ENCODE data around the gene DDX31.

DDX31 gene

GRCh38 chr9:132674485-132674884, 4.7 kb upstream of the DDX31 start:
- in situ Hi-C loops (cut with MboI; ENCODE audit: low sequenced_read_pairs), result no loop called here

DNA sequence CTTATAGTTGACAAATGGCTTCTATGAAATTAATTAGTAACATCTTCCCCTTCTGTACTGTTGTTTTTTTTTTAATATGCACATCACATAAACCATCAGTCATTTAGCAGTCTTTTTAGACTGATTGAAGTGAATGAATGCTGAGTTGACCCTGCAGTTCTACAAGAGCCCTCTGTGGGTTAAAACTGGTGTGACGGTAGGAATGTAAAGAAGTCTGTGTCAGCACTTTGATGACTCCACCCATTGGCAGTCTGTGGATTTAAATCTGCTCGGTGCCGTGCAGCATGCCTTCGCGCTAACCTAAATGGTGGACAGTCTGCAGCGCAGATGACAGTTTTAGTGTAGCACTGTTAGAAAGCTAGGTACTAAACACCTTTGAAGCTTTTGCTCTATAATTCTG, 3.6 kb upstream of the DDX31 start:
- in situ Hi-C loops (cut with MboI; ENCODE audit: low sequenced_read_pairs), result no loop called here

GRCh38 chr9:132672413-132672690, 2.6 kb upstream of the DDX31 start:
- in situ Hi-C loops (cut with MboI; ENCODE audit: low sequenced_read_pairs), result no loop called here

DNA sequence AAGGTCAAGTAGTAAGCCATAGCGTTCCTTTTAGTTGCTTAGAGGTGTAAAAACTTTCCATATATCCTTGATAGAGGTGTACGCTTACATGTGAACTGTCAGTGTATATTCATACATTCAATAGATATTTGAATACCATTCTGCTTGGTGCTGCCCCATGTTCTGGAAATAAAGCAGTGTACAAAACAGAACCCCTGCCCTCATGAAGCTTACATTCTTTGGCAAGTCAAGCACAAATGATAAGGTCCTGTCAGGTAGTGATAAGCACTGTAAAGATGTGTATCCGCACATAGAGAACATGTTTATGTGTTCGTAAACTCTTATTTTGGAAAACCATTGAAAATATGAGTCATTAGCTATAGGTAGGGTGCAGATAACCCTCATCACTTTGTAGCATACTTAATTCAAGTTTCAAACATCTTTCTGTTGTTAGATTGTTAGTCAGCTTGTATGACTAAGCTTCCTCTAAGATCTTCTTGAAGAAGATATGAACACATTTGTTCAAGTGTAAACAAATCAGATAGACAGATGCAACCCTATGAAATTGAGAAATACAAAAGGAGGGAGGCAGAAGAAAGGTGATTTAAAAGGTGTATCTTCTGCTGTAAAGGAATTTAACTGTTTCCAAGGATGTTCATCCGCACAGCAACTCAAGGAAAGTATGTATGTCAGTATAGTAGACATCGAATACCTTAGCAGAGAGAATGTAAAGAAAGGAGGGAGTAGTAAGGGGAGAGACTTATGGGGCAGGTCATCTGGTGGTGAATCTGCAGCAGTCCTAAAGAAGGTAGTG, 2.0 kb upstream of the DDX31 start:
- in situ Hi-C loops (cut with MboI; ENCODE audit: low sequenced_read_pairs), result no loop called here

DNA sequence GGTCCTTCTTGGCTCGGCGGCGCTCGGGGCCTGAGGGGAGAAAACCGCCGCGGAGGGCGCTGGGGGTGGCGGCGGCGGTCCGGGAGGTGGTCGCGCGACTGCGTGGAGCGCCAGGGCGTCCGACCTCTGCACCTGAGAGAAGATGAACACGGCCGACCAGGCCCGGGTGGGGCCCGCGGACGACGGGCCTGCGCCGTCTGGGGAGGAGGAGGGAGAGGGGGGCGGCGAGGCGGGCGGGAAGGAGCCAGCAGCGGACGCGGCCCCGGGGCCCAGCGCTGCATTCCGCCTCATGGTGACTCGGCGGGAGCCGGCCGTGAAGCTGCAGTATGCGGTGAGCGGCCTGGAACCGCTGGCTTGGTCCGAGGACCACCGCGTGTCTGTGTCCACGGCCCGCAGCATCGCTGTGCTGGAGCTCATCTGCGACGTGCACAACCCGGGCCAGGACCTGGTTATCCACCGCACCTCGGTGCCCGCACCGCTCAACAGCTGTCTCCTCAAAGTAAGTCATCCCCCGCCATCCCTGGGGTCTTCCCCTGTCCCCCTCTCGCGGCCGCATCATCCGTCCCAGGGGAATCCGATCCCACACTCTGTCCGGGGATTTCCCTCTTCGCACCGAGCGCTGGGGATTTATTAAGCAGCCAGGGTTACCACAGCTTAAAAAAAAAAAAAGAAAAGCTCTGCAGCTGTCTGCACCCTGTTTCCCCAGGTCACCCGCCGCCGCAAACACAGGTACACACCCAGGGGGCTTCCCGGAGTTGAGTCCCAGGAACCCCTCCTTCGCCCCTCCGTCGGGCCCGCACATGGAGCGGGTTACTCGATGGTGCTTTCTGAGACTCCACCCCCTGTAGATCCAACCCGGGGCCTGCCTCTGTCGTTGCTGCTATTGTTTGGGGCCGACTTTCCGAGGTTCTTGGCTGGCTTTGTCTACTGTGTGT, 941 bp upstream of the DDX31 start, which contains the start of gene GTF3C4:
Gene GTF3C4 (plus strand): TSS at position 8 of the 935 bp plus-strand sequence. CDS start 135 bp downstream, at position 143.
- in situ Hi-C loops (cut with MboI; ENCODE audit: low sequenced_read_pairs), result no loop called here

DNA sequence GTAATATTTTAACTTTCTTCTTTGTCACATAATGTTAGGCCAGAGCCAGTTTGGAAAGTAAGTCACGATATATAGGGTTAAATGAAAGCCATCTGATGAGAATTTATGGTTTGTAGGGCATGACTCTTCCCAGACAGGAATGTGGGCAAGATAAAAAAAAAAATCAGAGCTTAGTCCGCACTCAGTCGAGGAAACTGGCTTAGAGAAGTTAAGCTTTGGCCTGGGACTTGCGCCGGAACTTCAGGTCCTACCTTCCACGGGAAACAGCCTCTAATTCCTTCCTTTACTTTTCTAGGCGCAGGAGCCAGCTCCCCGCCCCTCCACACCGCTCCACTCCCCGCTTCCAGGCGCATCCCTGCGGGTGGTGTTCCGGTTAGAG, 475 bp downstream of the DDX31 start:
- in situ Hi-C loops (cut with MboI; ENCODE audit: low sequenced_read_pairs), result no loop called here

DNA sequence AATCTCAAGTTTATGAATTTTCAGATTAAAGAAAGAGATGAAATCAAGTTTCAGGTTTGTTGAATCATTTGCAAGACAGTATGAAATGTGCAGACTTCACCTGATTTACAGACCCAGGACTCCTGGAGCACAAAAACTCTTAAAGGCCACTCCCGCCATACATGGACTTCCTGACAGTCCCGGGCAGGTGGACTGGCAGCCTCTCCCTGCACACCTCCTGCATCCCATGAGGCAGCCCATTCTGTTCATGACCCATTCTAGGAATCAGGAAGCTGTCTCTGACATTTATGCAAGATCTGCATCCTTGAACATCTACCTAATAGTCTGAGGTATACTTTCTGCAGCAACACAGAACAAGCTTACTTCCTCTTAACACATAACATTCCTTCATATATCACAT, 5.9 kb downstream of the DDX31 start:
- in situ Hi-C loops (cut with MboI; ENCODE audit: low sequenced_read_pairs), result no loop called here

GRCh38 chr9:132663117-132663516, 6.7 kb downstream of the DDX31 start:
- in situ Hi-C loops (cut with MboI; ENCODE audit: low sequenced_read_pairs), result no loop called here

DNA sequence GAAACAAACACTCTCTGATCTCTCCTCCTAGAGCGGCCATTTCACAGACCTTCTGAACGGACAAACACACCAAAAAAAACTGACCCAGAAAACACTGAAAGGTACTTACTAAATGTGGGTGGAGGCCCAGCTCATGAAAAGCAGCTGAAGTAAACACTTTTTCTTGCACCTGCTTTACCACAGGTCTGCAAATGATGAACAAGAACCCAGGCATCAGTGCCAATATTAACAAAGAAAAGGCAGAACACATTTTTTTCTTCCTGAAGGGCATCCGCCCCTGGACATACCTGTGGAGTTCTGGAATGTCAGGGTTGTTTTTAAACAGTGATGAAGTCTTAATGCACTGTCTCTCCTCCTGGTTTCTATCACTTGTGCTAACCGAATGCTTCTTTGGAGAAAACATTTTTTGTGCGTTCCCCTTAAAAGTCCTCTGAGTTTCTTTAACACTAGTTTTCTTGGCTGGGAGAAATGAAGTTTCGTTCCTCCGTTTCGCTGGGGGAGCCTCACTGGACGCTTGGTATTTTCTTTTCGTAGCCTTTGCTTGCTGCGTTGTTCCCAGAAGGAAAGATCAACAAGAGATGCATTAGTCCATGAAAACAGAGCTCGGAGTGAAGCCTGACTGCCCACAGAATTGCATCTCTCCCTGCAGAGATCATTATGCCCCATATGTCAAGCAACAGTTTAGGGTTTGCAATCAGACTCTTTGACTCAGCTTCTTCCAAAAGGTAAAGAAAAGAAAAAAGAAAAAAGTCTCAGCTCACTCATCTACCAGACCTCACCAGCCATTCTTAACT, 7.4 kb downstream of the DDX31 start:
- in situ Hi-C loops (cut with MboI; ENCODE audit: low sequenced_read_pairs), result no loop called here

DNA sequence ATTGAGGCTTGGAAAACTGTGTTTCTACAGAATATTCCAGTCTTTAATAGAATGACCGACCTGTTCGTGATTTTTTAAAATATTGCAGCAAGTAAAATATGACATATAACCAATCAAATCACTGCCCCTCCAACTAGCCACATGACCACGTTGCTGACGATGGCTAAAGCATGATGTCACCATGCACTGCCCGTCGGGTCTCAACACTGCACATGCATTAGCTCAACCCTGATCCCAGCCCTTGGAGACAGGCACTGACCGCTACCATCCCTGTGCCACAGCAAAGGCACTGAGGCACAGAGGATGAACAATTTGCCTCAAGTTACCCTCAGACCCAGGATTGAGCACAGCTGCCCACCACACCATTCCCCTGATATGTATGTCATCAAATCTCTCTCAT, 13.5 kb downstream of the DDX31 start:
- in situ Hi-C loops (cut with MboI; ENCODE audit: low sequenced_read_pairs), result no loop called here

DNA sequence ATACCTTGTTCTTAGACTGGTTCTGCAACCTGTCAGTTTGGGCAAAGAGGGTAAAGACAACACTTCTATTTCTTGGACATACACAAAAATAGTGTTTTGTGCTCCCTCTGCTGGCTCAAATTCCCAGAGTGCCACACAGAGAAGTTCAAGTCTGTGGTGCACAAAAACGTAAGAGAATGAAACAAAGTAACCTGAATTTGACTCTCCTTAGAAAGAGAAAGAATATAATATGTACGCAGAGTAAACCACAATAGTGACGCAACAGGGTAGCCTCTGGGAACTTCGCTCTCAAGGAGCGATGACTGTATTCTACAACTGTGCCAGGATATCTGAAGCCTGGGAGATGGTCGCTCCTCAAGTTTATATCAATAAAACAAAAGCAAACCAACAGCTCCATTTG, 18.5 kb downstream of the DDX31 start:
- in situ Hi-C loops (cut with MboI; ENCODE audit: low sequenced_read_pairs), result no loop called here

GRCh38 chr9:132648685-132649084, 21.1 kb downstream of the DDX31 start:
- in situ Hi-C loops (cut with MboI; ENCODE audit: low sequenced_read_pairs), result no loop called here

DNA sequence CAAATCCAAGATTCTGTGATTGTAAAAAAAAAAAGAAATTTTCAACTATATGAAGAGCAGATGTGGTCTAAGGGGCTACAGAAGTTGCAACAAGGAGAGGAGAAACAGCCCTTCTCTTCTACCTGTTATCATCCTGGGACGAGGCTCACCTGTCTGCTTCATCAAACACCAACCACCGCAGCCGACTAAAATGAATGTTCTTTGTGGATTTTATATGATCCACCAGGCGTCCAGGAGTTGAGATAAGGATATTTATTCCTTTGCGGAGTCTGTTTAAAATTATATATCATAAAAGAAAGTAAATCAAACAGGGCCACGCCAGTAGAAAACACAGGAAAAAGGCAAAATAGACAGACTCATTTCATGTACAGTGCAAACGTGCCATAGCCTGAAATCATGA, 21.5 kb downstream of the DDX31 start:
- in situ Hi-C loops (cut with MboI; ENCODE audit: low sequenced_read_pairs), result no loop called here

GRCh38 chr9:132647806-132648205, 22.0 kb downstream of the DDX31 start:
- in situ Hi-C loops (cut with MboI; ENCODE audit: low sequenced_read_pairs), result no loop called here

GRCh38 chr9:132647355-132647754, 22.4 kb downstream of the DDX31 start:
- in situ Hi-C loops (cut with MboI; ENCODE audit: low sequenced_read_pairs), result no loop called here

DNA sequence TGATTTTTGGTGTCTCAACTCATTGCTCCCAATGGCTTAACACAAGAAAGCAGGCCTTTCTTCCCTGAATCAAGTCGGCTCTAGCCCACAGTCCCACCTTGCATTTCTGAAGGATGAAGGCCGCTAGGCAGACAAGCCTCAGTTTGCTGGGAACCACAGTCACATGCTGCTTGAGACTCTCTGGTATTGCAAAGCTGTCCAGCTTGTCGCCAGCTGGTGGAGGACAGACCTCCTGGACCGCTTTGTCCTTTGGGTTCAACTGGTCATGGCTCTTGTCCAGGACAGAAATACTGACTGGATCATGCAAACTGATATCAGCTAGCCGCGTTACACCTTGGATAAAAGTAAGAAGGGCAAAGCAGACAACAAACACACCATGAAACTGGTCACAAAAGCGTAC, 23.1 kb downstream of the DDX31 start:
- in situ Hi-C loops (cut with MboI; ENCODE audit: low sequenced_read_pairs), result no loop called here

DNA sequence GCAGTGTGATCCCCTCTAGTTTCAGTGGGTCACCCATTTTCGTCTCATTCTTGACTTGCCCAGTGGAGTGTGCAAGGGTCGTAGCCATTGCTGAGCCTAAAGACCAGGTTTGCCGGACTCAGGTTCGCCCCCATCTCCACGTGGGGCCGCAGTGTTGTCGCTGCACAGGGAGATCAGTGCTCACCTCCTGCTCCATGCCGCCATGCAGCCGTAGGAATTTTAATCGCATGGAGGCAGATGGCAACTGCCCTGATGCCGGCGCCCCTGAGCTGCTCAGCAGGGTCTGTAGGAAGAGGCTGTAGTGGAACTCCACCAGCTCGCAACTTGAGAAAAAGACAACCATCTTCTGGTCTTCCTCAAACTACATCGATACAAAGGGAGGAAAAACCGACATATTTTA, 24.1 kb downstream of the DDX31 start:
- in situ Hi-C loops (cut with MboI; ENCODE audit: low sequenced_read_pairs), result no loop called here

- in situ Hi-C loops (cut with MboI; ENCODE audit: low sequenced_read_pairs), result no loop called here
Observed at GRCh38 chr9:132645306-132645705, 24.5 kb downstream of the DDX31 start.

DNA sequence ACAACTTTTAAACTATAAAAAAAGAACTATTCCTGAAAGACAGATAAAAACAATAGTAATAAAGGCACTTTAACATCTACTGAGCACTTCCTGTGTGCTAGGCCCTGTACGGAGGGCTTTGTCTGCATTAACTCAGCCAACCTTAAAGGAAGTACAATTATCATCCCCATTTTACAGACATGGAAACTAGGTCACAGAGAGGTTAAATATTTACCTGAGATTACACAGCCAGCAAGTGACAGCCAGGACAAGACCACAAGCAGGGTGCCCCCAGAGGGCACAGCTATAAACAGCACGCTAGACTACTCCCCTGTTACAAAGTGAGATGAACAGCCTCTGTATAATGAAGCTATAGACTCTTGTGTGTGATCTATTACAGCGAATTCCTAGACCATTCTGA, 25.5 kb downstream of the DDX31 start:
- in situ Hi-C loops (cut with MboI; ENCODE audit: low sequenced_read_pairs), result no loop called here

DNA sequence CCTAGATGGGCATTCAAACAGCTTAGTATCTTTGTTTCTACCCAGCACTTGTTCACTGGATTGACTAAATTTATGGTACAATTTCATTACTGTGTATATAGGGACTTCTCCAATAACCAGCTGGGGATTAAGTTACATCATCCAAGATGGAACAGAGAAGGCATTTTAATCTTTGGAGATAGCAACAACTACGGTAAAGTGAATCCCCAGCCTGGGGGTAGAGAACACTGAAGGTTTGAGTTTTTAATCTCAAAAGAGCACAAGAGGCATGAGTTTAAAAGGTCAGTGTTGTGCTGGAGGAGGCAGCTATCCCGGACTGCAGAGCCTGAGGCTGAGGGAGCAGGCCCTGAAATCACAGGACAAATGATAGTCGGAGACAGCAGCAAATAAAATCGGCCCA, 28.6 kb downstream of the DDX31 start:
- in situ Hi-C loops (cut with MboI; ENCODE audit: low sequenced_read_pairs), result no loop called here

- in situ Hi-C loops (cut with MboI; ENCODE audit: low sequenced_read_pairs), result no loop called here
Observed at GRCh38 chr9:132639322-132639721, 30.5 kb downstream of the DDX31 start.

All from HL-60/S4 treated with phorbol 12-myristate 13-acetate at 8.2 ng/mL for 4 days and 3 days (cell line).